Neural cell (in vitro differentiated cells): ENCODE data around the gene SAMD14. TPM values are rescaled to one million over a fixed set of nuclear protein-coding genes. Genes with fewer than 3 reads are reported as not detected.
A peak's percentile ranks its signal among the peaks of the same experiment; 100 is the strongest.

ENCODE experiments used
- H2AFZ ChIP-seq: fragments of 200-600, 300-800 bp; sonication (generic), shearing (Covaris generic); 2 replicates; pipeline ENCODE4 v1.6.0; 2014; ENCODE audit warnings: low read depth, mild to moderate bottlenecking, antibody characterized with exemption, low read length, moderate library complexity
- H3F3A ChIP-seq: fragments of 200-600 bp; shearing (Covaris generic); 2 replicates; pipeline ENCODE4 v1.6.1; 2016; ENCODE audit warnings: mild to moderate bottlenecking, moderate library complexity, mixed read lengths, antibody characterized with exemption, low read length; ENCODE audit not compliant: insufficient read depth, poor library complexity, severe bottlenecking
- H3K27ac ChIP-seq: fragments of 200-600, 300-800 bp; sonication (generic), shearing (Covaris generic); 2 replicates; pipeline ENCODE4 v1.5.1; 2014; ENCODE audit warnings: mild to moderate bottlenecking, low read length, moderate library complexity
- H3K27me3 ChIP-seq: fragments of 300-800, 200-600 bp; sonication (generic), shearing (Covaris generic); 2 replicates; pipeline ENCODE4 v1.6.0; 2014; ENCODE audit warnings: mild to moderate bottlenecking, low read depth, low read length, moderate library complexity; ENCODE audit not compliant: insufficient read depth
- H3K36me3 ChIP-seq: fragments of 300-800, 200-600 bp; sonication (generic), shearing (Covaris generic); 2 replicates; pipeline ENCODE4 v1.5.1; 2014; ENCODE audit warnings: mild to moderate bottlenecking, antibody characterized with exemption, low read length, moderate library complexity; ENCODE audit not compliant: insufficient read depth
- H3K4me2 ChIP-seq: fragments of 300-800, 200-600 bp; sonication (generic), shearing (Covaris generic); 2 replicates; pipeline ENCODE4 v1.6.0; 2014; ENCODE audit warnings: mild to moderate bottlenecking, low read length
- H3K4me3 ChIP-seq: fragments of 300-800, 200-600 bp; sonication (generic), shearing (Covaris generic); 2 replicates; pipeline ENCODE4 v1.5.1; 2014; ENCODE audit warnings: mild to moderate bottlenecking, low read length, moderate library complexity
- H3K79me2 ChIP-seq: fragments of 200-600 bp; shearing (Covaris generic); replicated peaks from 2 replicates; pipeline ENCODE4 v1.6.0; 2014; ENCODE audit warnings: mild to moderate bottlenecking, low read length, moderate library complexity; ENCODE audit not compliant: insufficient read depth
- H3K9ac ChIP-seq: fragments of 300-800, 200-600 bp; sonication (generic), shearing (Covaris generic); 2 replicates; pipeline ENCODE4 v1.6.1; 2016; ENCODE audit warnings: mild to moderate bottlenecking, low read length, mixed read lengths
- H3K9me2 ChIP-seq: fragments of 200-600 bp; shearing (Covaris generic); 2 replicates; pipeline ENCODE4 v1.6.1; 2016; ENCODE audit warnings: mild to moderate bottlenecking, low read length, mixed read lengths; ENCODE audit not compliant: insufficient read depth
- H3K9me3 ChIP-seq: fragments of 200-600, 300-800 bp; sonication (generic), shearing (Covaris generic); 2 replicates; pipeline ENCODE4 v1.6.1; 2016; ENCODE audit warnings: mild to moderate bottlenecking, mixed run types, low read length, moderate library complexity, mixed read lengths
- H4K20me1 ChIP-seq: fragments of 200-600 bp; shearing (Covaris generic); 2 replicates; pipeline ENCODE4 v1.6.1; 2016; ENCODE audit warnings: mild to moderate bottlenecking, mixed run types; ENCODE audit not compliant: insufficient read depth
- CTCF ChIP-seq: fragments of 450-650 bp; IDR thresholded peaks from 2 replicates; pipeline ENCODE4 v1.5.1; 2014; ENCODE audit warnings: antibody characterized with exemption, mild to moderate bottlenecking, moderate library complexity; ENCODE audit not compliant: poor library complexity, severe bottlenecking
- EP300 ChIP-seq: fragments of 450-650 bp; conservative IDR thresholded peaks from 2 replicates; pipeline ENCODE4 v1.6.1; 2014; ENCODE audit warnings: antibody characterized with exemption, mild to moderate bottlenecking, moderate library complexity; ENCODE audit not compliant: poor library complexity, severe bottlenecking
- EZH2 ChIP-seq: fragments of 200-600, 300-800 bp; shearing (Covaris generic), sonication (generic); IDR thresholded peaks from 2 replicates; pipeline ENCODE4 v1.6.1; 2014; ENCODE audit warnings: antibody characterized with exemption, low read length, borderline replicate concordance, mild to moderate bottlenecking; ENCODE audit not compliant: insufficient read depth, poor library complexity, severe bottlenecking
- MXI1 ChIP-seq: fragments of 450-650 bp; conservative IDR thresholded peaks from 2 replicates; pipeline ENCODE4 v1.6.1; 2014; ENCODE audit warnings: antibody characterized with exemption, mild to moderate bottlenecking; ENCODE audit not compliant: poor library complexity, severe bottlenecking
- POLR2AphosphoS5 ChIP-seq: IDR thresholded peaks from 2 replicates; pipeline ENCODE4 v1.6.1; 2012
- RAD21 ChIP-seq: fragments of 450-650 bp; conservative IDR thresholded peaks from 2 replicates; pipeline ENCODE4 v1.6.1; 2014; ENCODE audit warnings: antibody characterized with exemption, mild to moderate bottlenecking, moderate library complexity
- REST ChIP-seq: IDR thresholded peaks from 2 replicates; pipeline ENCODE4 v1.6.1; 2012; ENCODE audit warnings: borderline replicate concordance
- SMC3 ChIP-seq: fragments of 450-650 bp; conservative IDR thresholded peaks from 2 replicates; pipeline ENCODE4 v1.6.1; 2014; ENCODE audit warnings: antibody characterized with exemption, mild to moderate bottlenecking, moderate library complexity; ENCODE audit not compliant: poor library complexity
- TAF1 ChIP-seq: IDR thresholded peaks from 2 replicates; pipeline ENCODE4 v1.6.1; 2012; ENCODE audit warnings: low read depth
- polyA plus RNA-seq: library from polyadenylated mRNA; depleted of rRNA; stranded (reverse); fragments of >200 nt; gene quantifications from 2 replicates; pipeline ENCODE4 v1.2.3, GENCODE V29; 2014

SAMD14 gene
- polyA plus RNA-seq, 1 donor from 2014 or later: 105 TPM

- TF ChIP-seq MXI1 (no peak), TAF1 (no peak), CTCF (no peak), EP300 (no peak), RAD21 (no peak), SMC3 (no peak), POLR2AphosphoS5 (no peak), REST (no peak), EZH2 (no peak)
- H3K27ac ChIP-seq: no peak overlapping the region
Observed at GRCh38 chr17:50107790-50108414, 22.1 kb downstream of the SAMD14 start.

GRCh38 chr17:50106393-50107131, 23.4 kb downstream of the SAMD14 start:
- no peaks in the 10 kb centered on the region for H3K27me3 ChIP-seq
- no peaks in the 10 kb centered on the region for H3F3A ChIP-seq
- no peaks in the 10 kb centered on the region for H3K9me2 ChIP-seq
- no peak overlapping the region for H3K9ac ChIP-seq
- H3K4me2 ChIP-seq: no peak overlapping the region
- peaks cover 7% of the 10 kb centered on the region for H3K36me3 ChIP-seq
- H3K9me3 ChIP-seq: no peaks in the 10 kb centered on the region
- no peaks in the 10 kb centered on the region for H4K20me1 ChIP-seq
- no peak overlapping the region for H3K27ac ChIP-seq
- H3K79me2 ChIP-seq: no peaks in the 10 kb centered on the region
- H2AFZ ChIP-seq: no peak overlapping the region
- H3K4me3 ChIP-seq: no peak overlapping the region
- no peak for TF ChIP-seq CTCF
- TF ChIP-seq POLR2AphosphoS5: peak; percentile 23

More at GRCh38 chr17:50107790-50108414, 22.1 kb downstream of the SAMD14 start:
- H3K27me3 ChIP-seq: no peaks in the 10 kb centered on the region
- H3K36me3 ChIP-seq: peaks cover 7% of the 10 kb centered on the region
- no peaks in the 10 kb centered on the region for H3F3A ChIP-seq
- no peak overlapping the region for H3K4me3 ChIP-seq
- H3K9me3 ChIP-seq: no peaks in the 10 kb centered on the region
- H3K79me2 ChIP-seq: no peaks in the 10 kb centered on the region
- H3K9me2 ChIP-seq: no peaks in the 10 kb centered on the region
- H4K20me1 ChIP-seq: no peaks in the 10 kb centered on the region
- H3K9ac ChIP-seq: no peak overlapping the region
- no peak overlapping the region for H3K4me2 ChIP-seq
- no peak overlapping the region for H2AFZ ChIP-seq
